ENCODE measurements around the gene C9. TPM values are rescaled to one million over a fixed set of nuclear protein-coding genes. Genes with fewer than 3 reads are reported as not detected.
"Not testable (repeated sequence)": the region's sequence is repeated elsewhere in the genome, so short reads cannot be mapped to it uniquely, and the experiment has no call there.

The C9 gene
- total RNA-seq, 1 donor from 2014 or later = not detected

GRCh38 chr5:39341896-39342295 is 22.4 kb downstream of the C9 start:
- no peak overlapping the region for H3K27ac ChIP-seq (replicated peaks)
- intact Hi-C loops (cut with micrococcal nuclease) = no loop called here
- H3K4me3 ChIP-seq = no peak overlapping the region
- H3K9me3 ChIP-seq (replicated peaks) = peaks cover 8% of the 10 kb centered on the region
- no peaks in the 10 kb centered on the region for H3K4me1 ChIP-seq
- no peak for TF ChIP-seq CTCF (IDR thresholded peaks at IDR 0.05; ENCODE audit: borderline replicate concordance)
- DNase-seq = no peak
- no peaks in the 10 kb centered on the region for H3K27me3 ChIP-seq (ENCODE audit: low read depth)
- H3K36me3 ChIP-seq = no peaks in the 10 kb centered on the region

GRCh38 chr5:39340506-39340905 is 23.8 kb downstream of the C9 start:
- Histone ChIP-seq H3K36me3 (no peaks in the 10 kb centered on the region), H3K27me3 (ENCODE audit: low read depth) (no peaks in the 10 kb centered on the region), H3K4me1 (no peaks in the 10 kb centered on the region), H3K4me3 (no peak overlapping the region), H3K9me3 (replicated peaks) (peaks cover 5% of the 10 kb centered on the region), H3K27ac (replicated peaks) (no peak overlapping the region)
- DNase-seq = no peak
- no peak for TF ChIP-seq CTCF (IDR thresholded peaks at IDR 0.05; ENCODE audit: borderline replicate concordance)
- intact Hi-C loops (cut with micrococcal nuclease) = no loop called here

- H3K9me3 ChIP-seq (replicated peaks) = no peaks in the 10 kb centered on the region
- H3K4me1 ChIP-seq = no peaks in the 10 kb centered on the region
- intact Hi-C loops (cut with micrococcal nuclease) = no loop called here
- no peaks in the 10 kb centered on the region for H3K36me3 ChIP-seq
- H3K4me3 ChIP-seq = no peak overlapping the region
- H3K27ac ChIP-seq (replicated peaks) = no peak overlapping the region
- DNase-seq = no peak
- H3K27me3 ChIP-seq (ENCODE audit: low read depth) = no peaks in the 10 kb centered on the region
- TF ChIP-seq CTCF (IDR thresholded peaks at IDR 0.05; ENCODE audit: borderline replicate concordance) = no peak
Observed at GRCh38 chr5:39337252-39337915, 26.9 kb downstream of the C9 start.

GRCh38 chr5:39334296-39334695 is 30.0 kb downstream of the C9 start:
- H3K9me3 ChIP-seq (replicated peaks); H3K4me3 ChIP-seq; DNase-seq; H3K27ac ChIP-seq (replicated peaks); intact Hi-C loops (cut with micrococcal nuclease); H3K27me3 ChIP-seq (ENCODE audit: low read depth); H3K36me3 ChIP-seq; H3K4me1 ChIP-seq: not testable (repeated sequence)

- no peak for TF ChIP-seq CTCF (IDR thresholded peaks at IDR 0.05; ENCODE audit: borderline replicate concordance)
- Histone ChIP-seq H3K27ac (replicated peaks) (no peak overlapping the region), H3K9me3 (replicated peaks) (no peaks in the 10 kb centered on the region), H3K4me1 (no peaks in the 10 kb centered on the region), H3K36me3 (no peaks in the 10 kb centered on the region), H3K4me3 (no peak overlapping the region), H3K27me3 (ENCODE audit: low read depth) (no peaks in the 10 kb centered on the region)
- intact Hi-C loops (cut with micrococcal nuclease) = no loop called here
- no peak for DNase-seq
Observed at GRCh38 chr5:39333104-39333503, 31.2 kb downstream of the C9 start.

GRCh38 chr5:39331861-39332381 is 32.4 kb downstream of the C9 start:
- H3K4me1 ChIP-seq = no peaks in the 10 kb centered on the region
- no peak overlapping the region for H3K4me3 ChIP-seq

More at GRCh38 chr5:39331861-39332381, 32.4 kb downstream of the C9 start:
- H3K27me3 ChIP-seq (ENCODE audit: low read depth) = no peaks in the 10 kb centered on the region
- intact Hi-C loops (cut with micrococcal nuclease) = no loop called here
- no peak for TF ChIP-seq CTCF (IDR thresholded peaks at IDR 0.05; ENCODE audit: borderline replicate concordance)
- H3K27ac ChIP-seq (replicated peaks) = no peak overlapping the region
- no peaks in the 10 kb centered on the region for H3K36me3 ChIP-seq
- no peak for DNase-seq
- H3K9me3 ChIP-seq (replicated peaks) = no peaks in the 10 kb centered on the region
